ENCODE measurements around the gene MAGEB6.

DNA sequence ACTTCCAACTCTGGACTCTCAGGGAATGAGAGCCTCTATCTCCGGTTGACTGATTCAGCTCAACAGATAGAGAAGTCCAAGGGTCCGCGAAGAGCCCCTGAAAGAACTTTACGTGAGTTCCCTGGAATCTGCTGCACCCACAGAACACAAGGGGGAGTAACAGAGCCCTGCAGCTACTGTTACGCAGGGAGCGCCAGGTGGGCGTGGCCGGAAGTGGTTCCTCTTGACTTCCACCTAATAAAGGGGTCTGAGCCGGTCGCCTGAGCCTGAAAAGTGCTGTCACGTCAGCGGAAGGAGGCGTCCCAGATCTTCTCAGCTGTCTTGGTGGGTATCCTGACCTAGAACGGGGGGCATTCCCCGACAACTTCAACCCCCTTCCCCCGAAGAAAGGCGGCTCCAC, at the start of gene MAGEB6:
- TF ChIP-seq, protein P1, sequence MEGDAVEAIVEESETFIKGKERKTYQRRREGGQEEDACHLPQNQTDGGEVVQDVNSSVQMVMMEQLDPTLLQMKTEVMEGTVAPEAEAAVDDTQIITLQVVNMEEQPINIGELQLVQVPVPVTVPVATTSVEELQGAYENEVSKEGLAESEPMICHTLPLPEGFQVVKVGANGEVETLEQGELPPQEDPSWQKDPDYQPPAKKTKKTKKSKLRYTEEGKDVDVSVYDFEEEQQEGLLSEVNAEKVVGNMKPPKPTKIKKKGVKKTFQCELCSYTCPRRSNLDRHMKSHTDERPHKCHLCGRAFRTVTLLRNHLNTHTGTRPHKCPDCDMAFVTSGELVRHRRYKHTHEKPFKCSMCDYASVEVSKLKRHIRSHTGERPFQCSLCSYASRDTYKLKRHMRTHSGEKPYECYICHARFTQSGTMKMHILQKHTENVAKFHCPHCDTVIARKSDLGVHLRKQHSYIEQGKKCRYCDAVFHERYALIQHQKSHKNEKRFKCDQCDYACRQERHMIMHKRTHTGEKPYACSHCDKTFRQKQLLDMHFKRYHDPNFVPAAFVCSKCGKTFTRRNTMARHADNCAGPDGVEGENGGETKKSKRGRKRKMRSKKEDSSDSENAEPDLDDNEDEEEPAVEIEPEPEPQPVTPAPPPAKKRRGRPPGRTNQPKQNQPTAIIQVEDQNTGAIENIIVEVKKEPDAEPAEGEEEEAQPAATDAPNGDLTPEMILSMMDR (IDR thresholded peaks at IDR 0.05) = no peak
- no peak for TF ChIP-seq POLR2A (IDR thresholded peaks at IDR 0.05)

Measured in adrenal gland (tissue), 5 donors.